NCI-H1694 (cell line): Measurements from ENCODE around the gene BAX.
A peak's percentile ranks its signal among the peaks of the same experiment; 100 is the strongest.

Source experiments
- DNase-seq: peaks from one replicate; lab custom pipeline; 2025; lab: John Stamatoyannopoulos, UW

Gene BAX

DNA sequence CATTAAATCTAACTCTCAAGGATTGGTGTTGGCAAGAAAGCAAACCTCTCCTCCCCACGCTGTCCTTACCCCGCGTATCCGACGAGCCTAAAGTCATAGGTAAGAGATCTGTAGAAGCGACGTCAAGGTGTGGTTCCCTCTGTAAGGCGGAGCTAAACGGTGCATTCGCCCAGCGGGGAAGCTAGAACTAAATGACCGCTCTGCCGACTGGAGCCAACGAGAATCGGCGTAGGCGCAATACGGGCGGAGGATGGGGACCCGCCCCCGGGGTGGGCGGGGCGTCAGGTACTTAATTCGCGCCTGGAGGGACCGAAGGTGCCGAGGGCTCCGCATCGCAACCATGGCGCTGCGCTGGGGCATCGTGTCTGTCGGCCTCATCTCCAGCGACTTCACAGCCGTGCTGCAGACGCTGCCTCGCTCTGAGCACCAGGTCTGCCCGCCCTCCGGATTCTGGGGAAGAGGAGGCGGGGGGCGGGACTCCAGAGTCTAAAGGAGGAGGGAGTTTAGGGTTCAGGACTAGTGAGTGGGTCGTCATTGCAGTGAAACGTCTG, 21.2 kb upstream of the BAX start, which contains the start of gene DHDH:
Gene DHDH, plus strand, starts transcription at position 318 of the 551 bp plus-strand sequence. Its CDS starts 23 bp downstream, at position 341.
- DNase-seq: peak; percentile 55

DNA sequence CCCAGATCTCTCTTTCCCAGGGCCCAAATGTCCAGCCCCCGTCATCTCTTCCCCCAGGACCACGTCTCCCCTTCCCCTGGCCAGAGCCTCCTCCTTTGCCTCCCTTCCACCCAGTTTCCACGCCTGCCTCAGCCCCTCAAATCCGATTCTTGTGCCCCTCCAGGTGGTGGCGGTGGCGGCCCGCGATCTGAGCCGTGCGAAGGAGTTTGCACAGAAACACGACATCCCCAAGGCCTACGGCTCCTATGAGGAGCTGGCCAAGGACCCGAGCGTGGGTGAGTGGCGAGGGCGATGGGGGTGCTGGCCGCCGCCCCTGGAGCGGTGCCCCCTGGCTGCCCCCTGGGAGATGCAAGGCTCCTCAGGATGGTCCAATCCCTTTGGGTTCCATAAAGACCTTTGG, 19.8 kb upstream of the BAX start:
- DNase-seq: no peak

DNA sequence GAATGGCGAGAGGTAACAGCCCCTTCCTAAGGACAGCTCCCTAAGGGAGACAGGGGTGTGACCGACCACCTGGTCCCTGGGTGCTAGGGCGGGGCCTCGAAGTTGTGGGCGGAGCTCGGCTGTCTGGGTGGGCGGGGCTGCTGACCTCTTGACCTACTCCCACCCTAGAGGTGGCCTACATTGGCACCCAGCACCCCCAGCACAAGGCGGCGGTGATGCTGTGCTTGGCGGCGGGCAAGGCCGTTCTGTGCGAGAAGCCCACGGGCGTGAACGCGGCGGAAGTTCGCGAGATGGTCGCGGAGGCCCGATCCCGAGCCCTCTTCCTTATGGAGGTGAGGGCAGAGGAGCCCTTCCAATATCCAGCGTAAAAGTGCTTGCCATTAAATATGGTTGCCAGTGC, 18.8 kb upstream of the BAX start:
- DNase-seq: no peak

DNA sequence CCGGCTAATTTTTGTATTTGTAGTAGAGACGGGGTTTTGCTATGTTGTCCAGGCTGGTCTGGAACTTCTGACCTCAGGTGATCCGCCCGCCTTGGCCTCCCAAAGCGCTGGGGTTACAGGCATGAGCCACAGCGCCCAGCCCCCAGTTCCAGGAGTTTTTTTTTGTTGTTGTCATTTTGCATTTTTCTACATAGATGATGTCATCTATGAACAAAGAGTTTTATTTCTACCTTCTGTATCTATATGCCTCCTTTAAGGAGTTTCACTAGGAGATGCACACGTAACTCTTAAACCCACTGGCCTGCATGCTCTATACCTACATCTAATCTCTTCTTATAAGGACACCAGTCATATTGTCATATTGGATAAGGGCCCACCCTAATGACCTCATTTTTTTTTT, 16.4 kb upstream of the BAX start:
- DNase-seq: no peak

DNA sequence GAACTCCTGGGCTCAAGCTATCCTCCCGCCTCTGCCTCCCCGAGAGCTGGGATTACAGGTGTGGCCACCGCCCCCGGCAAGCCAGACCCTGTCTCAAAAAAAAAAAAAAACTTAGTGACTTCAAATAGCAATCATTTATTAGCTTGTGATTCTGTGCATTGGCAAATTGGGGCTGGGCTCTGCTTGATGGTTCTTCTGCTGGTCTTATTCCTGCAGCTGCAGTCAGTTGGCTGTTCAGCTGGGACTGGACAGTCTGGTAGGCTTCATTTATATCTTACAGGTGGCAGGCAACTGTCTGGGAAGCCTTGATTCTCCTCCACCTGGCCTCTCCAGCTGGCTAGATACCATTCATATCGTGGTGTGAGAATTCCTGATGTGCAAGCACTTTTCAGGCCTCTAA, 13.8 kb upstream of the BAX start:
- no peak for DNase-seq

DNA sequence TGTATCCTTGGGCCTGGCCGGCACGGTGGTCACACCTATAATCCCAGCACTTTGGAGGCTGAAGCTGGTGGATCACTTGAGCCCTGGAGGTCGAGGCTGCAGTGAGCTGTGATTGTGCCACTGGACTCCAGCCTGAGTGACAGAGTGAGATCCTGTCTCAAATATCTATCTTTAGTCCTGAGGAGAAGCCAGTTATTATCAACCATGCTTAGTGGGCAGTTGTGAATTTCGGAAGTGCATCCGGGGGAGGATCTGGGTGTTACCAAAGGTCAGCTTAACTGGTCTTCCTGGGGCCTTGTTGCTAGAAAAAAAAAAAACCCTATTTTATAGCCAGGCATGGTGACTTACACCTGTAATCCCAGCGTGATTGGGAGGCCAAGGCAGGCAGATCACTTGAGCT, 11.6 kb upstream of the BAX start:
- no peak for DNase-seq

DNA sequence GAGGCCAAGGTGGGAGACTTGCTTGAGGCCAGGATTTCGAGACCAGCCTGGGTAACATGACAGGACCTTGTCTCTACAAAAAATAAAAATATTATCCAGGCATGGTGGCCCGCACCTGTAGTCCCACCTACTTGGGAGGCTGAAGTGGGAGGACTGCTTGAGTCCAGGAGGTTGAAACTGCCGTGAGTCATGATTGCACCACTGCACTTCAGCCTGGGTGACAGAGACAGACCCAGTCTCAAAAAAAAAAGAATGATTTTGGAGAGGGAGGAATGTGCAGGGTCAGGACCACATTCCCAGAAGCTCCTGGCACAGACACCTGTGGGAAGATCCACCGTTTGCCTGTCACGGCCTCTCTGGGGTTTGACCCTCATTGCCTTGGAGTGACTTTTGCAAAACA, 9.3 kb upstream of the BAX start:
- no peak for DNase-seq

DNA sequence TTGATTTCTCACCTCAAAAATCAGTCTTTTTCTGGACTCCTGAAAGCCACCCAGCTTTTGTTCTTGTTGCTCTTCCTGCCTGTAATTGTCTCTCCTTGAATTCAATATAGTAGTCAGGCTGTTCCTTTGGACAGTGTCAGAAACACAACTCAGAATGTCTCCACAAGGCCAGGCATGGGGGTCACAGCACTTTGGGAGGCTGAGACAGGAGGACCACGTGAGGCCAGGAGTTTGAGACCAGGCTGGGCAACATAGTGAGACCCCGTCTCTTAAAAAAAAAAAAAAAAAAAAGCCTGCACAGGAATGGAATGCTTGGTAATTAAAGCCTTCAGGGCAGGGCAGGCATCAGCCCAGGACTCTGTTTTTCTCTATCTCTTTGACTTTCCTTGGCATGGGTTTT, 8.9 kb upstream of the BAX start:
- DNase-seq: no peak

DNA sequence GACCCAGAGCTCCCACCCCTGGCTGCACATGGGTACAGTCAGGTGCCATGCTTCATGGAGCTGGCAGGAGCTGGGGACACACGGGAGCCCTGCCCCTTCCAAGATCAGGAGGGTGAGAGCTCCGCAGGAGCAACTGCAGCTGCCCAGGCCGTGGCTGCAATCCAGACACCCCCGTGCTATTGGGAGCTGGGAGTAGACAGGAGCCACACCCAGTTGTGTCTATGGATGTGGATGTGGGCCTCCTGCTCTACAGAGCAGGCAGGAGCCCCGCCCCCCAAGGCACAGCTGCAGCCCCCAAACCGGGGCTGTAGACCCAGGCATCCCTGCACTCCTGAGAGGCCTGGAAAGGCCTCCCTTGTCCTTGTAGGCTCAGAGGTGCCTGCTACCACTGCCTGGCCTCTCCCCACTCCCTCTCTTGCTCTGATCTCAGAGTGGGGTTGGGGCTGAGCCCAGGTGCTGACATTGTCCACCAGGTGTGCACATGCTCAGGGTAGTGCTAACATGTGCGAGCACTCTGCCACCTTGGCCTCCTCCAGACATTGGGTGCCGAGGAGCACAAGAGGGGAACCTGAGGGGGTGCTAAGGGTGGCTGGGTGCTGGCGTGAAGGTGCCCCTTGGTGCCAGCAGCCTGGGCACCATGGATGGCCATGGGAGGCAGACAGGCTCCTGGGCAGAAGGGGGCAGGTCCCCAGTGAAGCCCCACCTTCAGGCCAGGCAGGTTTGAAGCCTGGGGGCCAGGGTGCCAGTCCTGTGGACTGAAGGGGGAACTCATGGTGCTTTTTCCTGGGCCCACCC, 8.0 kb upstream of the BAX start:
- DNase-seq: no peak

DNA sequence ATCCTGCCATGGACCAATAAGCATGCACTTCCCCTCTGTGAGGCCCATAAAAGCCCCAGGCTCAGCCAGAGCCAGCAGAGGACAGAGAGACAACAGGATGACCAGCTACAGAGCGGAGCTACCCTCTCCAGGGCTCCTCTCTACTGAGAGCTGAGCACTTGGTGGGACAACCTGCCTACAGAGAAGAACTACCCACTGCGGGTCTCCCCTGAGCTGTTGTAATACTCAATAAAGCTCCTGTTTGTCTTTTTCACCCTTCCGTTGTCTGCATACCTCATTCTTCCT, 7.5 kb upstream of the BAX start:
- no peak for DNase-seq

DNA sequence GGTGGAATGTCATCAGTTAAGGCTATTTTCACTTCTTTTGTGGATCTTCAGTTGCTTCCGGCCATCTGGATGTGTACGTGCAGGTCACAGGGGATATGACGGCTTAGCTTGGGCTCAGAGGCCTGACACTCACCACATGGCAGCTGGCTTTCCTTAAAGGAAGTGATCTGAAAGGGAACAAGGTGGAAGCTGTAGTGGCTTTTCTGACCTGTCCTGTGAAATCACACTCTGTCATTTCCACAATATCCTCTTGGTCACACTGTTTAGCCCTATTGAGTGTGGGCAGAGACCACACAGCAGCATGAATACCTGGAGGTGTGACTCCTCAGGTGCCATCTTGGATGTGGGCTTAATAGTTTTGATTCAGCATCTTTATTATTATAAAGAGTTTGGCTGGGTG, 4.5 kb upstream of the BAX start:
- no peak for DNase-seq

DNA sequence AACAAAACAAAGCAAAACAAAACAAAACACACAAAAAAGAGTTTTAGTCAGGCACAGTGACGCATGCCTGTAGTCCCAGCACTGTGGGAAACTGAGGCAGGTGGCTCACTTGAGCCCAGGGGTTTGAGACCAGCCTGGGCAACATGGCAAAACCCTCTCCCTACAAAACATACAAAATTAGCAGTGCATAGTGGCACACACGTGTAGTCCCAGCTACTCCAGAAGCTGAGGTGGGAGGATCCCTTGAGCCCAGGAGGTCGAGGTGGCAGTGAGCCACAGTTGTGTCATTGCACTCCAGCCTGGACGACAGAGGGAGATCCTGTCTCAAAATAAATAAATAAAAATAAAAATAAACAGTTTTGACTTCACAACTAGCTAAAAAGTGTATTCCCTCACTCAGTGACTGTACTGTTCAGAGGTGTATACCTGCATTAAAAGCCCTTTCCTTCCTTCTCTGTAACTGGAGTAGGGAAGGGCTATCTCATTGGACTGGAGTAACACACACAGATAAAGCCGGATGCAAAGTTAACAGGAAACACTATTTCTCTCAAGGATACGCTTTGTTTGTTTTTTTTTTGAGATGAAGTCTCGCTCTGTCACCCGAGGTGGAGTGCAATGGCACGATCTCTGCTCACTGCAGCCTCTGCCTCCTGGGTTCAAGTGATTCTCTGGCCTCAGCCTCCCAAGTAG, 3.7 kb upstream of the BAX start:
- DNase-seq: no peak

DNA sequence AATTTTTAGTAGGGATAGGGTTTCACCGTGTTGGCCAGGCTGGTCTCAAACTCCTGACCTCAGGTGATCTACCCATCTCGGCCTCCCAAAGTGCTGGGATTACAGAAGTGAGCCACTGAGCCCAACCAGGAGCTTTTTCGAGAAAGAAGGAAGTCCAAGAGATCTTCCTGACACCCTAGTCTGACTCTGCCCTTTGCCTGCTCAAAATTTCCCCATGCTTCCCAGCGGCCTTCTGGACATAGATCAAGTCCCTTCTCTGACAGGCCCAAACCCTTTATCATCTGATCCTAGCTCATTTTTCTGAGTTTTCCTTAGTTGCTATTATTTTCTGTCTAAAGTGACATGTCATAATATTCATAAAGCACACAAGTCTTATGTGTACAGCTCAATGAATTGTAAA, 1.5 kb upstream of the BAX start:
- DNase-seq: no peak

DNA sequence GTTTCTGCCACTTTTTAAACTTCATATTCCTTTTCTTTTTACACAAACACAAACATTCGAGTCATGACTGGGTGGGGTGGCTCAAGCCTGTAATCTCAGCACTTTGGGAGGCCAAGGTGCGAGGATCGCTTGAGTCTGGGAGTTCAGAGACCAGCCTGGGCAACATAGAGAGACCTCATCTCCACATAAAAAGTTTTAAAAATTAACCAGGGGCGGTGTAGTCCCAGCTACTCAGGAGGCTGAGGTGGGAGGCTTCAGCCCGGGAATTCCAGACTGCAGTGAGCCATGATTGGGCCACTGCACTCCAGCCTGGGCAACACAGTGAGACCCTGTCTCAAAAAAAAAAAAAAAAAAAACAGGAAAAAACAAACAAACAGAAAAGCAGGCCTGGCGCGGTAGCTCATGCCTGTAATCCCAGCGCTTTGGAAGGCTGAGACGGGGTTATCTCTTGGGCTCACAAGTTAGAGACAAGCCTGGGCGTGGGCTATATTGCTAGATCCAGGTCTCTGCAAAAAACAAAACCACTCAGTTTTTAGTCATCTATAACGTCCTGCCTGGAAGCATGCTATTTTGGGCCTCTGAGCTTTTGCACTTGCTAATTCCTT, 583 bp upstream of the BAX start:
- no peak for DNase-seq

DNA sequence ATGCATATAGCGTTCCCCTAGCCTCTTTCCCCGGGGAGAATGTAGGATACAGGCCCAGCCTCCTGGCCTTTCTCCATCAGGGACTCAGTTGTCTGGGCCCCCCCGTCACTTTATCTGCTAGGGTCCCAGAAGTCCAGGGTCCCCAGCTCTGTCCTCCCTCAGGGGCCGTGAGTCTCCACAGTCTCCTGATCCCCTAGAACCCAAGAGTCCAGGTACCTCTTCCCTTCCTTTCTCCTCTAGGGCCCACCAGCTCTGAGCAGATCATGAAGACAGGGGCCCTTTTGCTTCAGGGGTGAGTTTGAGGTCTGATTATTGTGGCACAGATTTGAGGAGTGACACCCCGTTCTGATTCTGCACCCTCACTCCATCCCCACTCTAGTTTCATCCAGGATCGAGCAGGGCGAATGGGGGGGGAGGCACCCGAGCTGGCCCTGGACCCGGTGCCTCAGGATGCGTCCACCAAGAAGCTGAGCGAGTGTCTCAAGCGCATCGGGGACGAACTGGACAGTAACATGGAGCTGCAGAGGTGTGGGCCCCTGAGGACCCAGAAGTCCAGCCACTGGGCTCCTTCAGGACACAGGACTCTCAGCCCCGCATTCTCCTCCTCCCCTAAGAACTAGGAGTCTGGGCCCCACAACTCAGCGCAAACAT, 758 bp downstream of the BAX start:
- DNase-seq: no peak

DNA sequence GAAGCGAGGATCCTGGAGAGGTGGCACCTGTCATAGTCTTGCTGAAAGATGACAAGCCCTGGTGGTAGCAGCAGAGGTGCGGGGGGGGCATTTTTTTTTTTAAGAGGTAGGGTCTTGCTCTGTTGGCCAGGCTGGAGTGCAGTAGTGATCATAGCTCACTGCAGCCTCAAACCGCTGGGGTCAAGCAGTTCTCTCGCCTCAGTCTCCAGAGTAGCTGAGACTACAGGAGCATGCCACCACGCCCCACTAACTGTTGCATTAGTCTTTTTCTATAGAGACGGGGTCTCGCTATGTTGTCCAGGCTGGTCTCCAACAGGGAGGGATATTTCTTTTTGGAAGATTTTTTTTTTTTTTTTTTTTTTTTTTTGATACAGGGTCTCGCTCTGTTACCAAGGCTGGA, 3.3 kb downstream of the BAX start:
- no peak for DNase-seq

DNA sequence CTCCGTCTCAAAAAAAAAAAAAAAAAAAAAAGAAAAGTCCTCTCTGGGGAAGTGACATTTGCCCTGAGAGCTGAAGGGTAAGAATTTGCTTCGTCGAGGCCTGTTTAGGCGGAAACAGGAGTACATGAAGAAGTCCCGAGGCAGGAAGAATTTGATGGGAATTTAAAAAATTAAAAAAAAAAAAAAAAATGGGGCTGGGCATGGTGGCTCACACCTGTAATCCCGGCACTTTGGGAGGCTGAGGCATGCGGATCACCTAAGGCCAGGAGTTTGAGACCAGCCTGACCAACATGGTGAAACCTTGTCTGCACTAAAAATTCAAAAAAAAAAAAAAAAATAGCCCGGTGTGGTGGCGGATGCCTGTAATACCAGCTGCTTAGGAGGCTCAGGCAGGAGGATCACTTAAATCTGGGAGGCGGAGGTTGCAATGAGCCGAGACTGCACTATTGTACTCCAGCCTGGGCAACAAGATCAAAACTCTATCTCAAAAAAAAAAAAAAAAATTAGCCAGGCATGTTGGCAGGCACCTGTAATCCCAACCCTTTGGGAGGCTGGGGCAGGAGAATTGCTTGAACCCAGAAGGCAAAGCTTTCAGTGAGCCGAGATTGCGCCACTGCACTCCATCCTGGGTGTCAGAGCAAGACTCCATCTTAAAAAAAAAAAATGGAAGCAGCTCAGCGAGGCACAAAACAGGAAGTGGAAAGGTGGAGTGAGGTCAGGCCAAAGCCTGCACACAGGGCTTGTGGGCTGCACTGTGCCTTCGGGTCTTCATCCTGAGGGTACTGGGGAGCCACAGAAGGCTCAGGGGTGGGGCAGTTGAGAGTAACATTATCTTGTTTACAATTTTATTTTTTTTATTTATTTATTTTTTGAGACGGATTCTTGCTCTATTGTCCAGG, 4.9 kb downstream of the BAX start:
- DNase-seq: no peak

DNA sequence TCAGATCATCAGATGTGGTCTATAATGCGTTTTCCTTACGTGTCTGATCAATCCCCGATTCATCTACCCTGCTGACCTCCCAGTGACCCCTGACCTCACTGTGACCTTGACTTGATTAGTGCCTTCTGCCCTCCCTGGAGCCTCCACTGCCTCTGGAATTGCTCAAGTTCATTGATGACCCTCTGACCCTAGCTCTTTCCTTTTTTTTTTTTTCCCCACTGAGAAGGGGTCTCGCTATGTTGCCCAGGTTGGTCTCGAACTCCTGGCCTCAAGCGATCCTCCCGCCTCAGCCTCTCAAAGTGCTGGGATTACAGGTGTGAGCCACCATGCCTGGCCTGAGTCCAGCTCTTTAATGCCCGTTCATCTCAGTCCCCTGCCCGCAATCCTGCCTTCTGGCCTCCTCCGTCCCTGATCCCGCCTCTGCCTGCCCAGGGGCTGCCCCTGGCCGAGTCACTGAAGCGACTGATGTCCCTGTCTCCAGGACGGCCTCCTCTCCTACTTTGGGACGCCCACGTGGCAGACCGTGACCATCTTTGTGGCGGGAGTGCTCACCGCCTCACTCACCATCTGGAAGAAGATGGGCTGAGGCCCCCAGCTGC, 6.5 kb downstream of the BAX start:
- DNase-seq: no peak

DNA sequence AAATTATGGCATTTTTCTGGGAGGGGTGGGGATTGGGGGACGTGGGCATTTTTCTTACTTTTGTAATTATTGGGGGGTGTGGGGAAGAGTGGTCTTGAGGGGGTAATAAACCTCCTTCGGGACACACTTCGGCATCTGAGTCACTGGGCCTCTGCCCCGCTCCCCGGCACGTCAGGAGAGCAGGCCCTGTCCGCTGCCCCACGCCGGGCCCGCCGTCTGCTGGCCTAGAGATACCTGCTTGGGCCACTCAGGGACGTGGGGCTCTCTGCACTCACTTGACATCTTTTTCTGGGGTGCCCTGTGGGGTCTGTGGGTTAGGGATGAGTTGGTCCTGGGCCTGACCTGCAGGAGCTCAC, 7.0 kb downstream of the BAX start:
- DNase-seq: no peak

DNA sequence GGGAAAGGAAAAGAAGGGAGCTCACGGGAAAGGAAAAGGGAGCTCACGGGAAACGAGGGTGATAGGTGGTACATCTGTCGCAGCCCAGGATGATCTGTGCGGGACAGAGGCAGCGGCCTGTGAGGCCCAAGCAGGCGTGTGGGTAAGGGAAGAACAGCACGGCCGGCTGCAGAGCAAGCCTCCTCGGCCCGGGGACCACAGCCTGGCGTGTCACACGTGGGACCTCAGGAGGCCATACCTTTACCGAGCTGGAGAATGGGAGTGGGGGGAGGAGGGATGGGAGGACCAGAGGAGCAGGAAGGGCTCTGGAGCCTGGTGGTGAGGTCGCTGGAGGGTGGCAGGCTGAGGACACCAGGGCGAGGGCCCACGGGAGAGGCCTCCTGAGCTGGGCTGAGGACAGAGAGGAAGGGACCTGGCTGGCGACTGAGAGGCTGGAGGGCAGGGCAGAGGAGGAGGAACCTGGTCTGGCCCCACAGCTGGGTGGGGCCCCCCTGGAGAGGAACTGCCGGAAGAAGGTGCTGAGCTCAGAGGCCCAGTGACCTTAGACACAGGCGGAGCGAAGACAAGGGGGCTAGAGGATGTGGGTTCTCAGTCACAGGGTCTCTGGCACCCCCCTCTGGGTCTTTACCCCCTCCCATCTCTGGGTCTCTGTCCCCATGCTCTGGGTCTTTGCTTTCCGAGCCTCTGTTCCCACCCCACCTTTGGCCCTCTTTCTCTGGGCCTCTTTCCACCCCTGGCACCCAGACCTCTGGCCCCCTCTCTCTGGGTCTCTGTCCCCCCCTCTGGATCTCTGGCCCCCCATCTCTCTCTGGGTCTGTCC, 7.6 kb downstream of the BAX start:
- DNase-seq: no peak

DNA sequence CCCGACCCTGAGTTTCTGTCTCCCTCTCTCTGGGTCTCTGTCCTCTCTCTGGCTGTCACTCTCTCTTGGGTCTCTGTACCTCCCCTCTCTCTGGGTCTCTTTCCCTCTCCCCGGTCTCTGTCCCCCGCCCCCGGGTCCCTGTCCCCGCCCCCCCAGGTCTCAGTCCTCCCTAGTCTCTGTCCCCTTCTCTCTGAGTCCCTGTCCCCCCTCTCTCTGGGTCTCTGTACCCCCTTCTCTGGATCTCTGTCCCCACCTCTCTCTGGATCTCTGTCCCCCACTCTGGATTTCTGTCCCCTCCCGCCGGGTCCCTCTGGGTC, 8.1 kb downstream of the BAX start:
- no peak for DNase-seq
